HepG2 (cell line): ENCODE measurements around the gene MPIG6B. TPM values are rescaled to one million over a fixed set of nuclear protein-coding genes. Genes with fewer than 3 reads are reported as not detected.

ENCODE experiments used
- ASH2L ChIP-seq: fragments of 300-600, 200-600 bp; sonication (generic); IDR thresholded peaks from 2 replicates; pipeline ENCODE4 v1.7.0; 2017; ENCODE audit warnings: low read depth, mild to moderate bottlenecking, moderate library complexity, mixed read lengths, low read length; ENCODE audit not compliant: insufficient read length
- CC2D1A ChIP-seq: sonication (generic); formaldehyde crosslinking; IDR thresholded peaks from 2 replicates; pipeline ENCODE4 v1.8.1; 2023; ENCODE audit warnings: mild to moderate bottlenecking, missing genetic modification reagents
- DPF2 ChIP-seq: sonication (generic); formaldehyde crosslinking; IDR thresholded peaks from 2 replicates; pipeline ENCODE4 v1.4.0; 2020; ENCODE audit warnings: mild to moderate bottlenecking, low read depth, missing genetic modification reagents, borderline replicate concordance
- JUN ChIP-seq: sonication (generic); formaldehyde crosslinking; IDR thresholded peaks from 2 replicates; pipeline ENCODE4 v1.4.0; 2020; ENCODE audit warnings: mild to moderate bottlenecking, missing genetic modification reagents
- KAT8 ChIP-seq: IDR thresholded peaks from 2 replicates; pipeline ENCODE4 v1.6.1; 2016; ENCODE audit warnings: missing genetic modification reagents, missing compliant biosample characterization
- KDM4B ChIP-seq: sonication (generic); formaldehyde crosslinking; IDR thresholded peaks from 2 replicates; pipeline ENCODE4 v1.4.0; 2020; ENCODE audit warnings: missing genetic modification reagents
- MEF2D ChIP-seq: sonication (generic); formaldehyde crosslinking; IDR thresholded peaks from 2 replicates; pipeline ENCODE4 v1.5.1; 2020; ENCODE audit warnings: mild to moderate bottlenecking, missing genetic modification reagents
- NCOA5 ChIP-seq: sonication (generic); formaldehyde crosslinking; IDR thresholded peaks from 2 replicates; pipeline ENCODE4 v1.4.0; 2020; ENCODE audit warnings: missing genetic modification reagents
- PITX1 ChIP-seq: sonication (generic); formaldehyde crosslinking; IDR thresholded peaks from 2 replicates; pipeline ENCODE4 v1.5.1; 2020; ENCODE audit warnings: mild to moderate bottlenecking, missing genetic modification reagents
- PLSCR1 ChIP-seq: sonication (generic); formaldehyde crosslinking; IDR thresholded peaks from 2 replicates; pipeline ENCODE4 v1.5.0; 2020; ENCODE audit warnings: missing genetic modification reagents, mild to moderate bottlenecking, borderline replicate concordance
- RFX1 ChIP-seq: fragments of 450-650 bp; IDR thresholded peaks from 2 replicates; pipeline ENCODE4 v1.6.1; 2017
- SP140L ChIP-seq: sonication (generic); formaldehyde crosslinking; IDR thresholded peaks from 2 replicates; pipeline ENCODE4 v1.4.0; 2020; ENCODE audit warnings: missing genetic modification reagents, borderline replicate concordance
- TBX3 ChIP-seq: fragments of 450-650 bp; IDR thresholded peaks from 2 replicates; pipeline ENCODE4 v1.6.1; 2017; ENCODE audit warnings: antibody characterized with exemption, mild to moderate bottlenecking, inconsistent platforms, borderline replicate concordance
- TCF7 ChIP-seq: sonication (generic); IDR thresholded peaks from 2 replicates; pipeline ENCODE4 v1.6.1; 2016; ENCODE audit warnings: antibody characterized with exemption, low read depth
- ZFAT ChIP-seq: sonication (generic); formaldehyde crosslinking; conservative IDR thresholded peaks from 2 replicates; pipeline ENCODE4 v1.8.1; 2023; ENCODE audit warnings: missing genetic modification reagents, inconsistent platforms
- ZGPAT ChIP-seq: IDR thresholded peaks from 2 replicates; pipeline ENCODE4 v1.6.1; 2016; ENCODE audit warnings: mild to moderate bottlenecking
- ZKSCAN1 ChIP-seq: fragments of 150-350 bp; IDR thresholded peaks from 2 replicates; pipeline ENCODE4 v1.6.1; 2014; ENCODE audit warnings: low read length
- ZNF576 ChIP-seq: sonication (generic); formaldehyde crosslinking; IDR thresholded peaks from 2 replicates; pipeline ENCODE4 v1.4.0; 2020; ENCODE audit warnings: mild to moderate bottlenecking, missing genetic modification reagents
- ZNF749 ChIP-seq: sonication (generic); formaldehyde crosslinking; IDR thresholded peaks from 2 replicates; pipeline ENCODE4 v1.8.0; 2022; ENCODE audit warnings: mild to moderate bottlenecking, missing genetic modification reagents, moderate library complexity, borderline replicate concordance
- ZNF839 ChIP-seq: sonication (generic); formaldehyde crosslinking; IDR thresholded peaks from 2 replicates; pipeline ENCODE4 v1.4.0; 2020; ENCODE audit warnings: missing genetic modification reagents, mild to moderate bottlenecking, borderline replicate concordance
- ZNF841 ChIP-seq: sonication (generic); formaldehyde crosslinking; IDR thresholded peaks from 2 replicates; pipeline ENCODE4 v1.8.1; 2023; ENCODE audit warnings: missing genetic modification reagents, borderline replicate concordance
- ZNF879 ChIP-seq: sonication (generic); formaldehyde crosslinking; IDR thresholded peaks from 2 replicates; pipeline ENCODE4 v1.8.1; 2023; ENCODE audit warnings: missing genetic modification reagents
- polyA plus RNA-seq, 8 experiments: library from polyadenylated mRNA; depleted of rRNA in 3 of 8; stranded (reverse) in 7 of 8; unstranded in 1 of 8; fragments of >200 nt; fragmentation: Illumina TruSeq in 4 of 8; extraction: Trizol in 4 of 8; gene quantifications; 2 replicates each; pipeline versions ENCODE4 v1.2.1 to v1.2.3, GENCODE V29; 2011 to 2016; ENCODE audit warnings: low read depth in 4 of 8, missing spikeins in 1 of 8, mixed read lengths in 1 of 8; ENCODE audit not compliant: insufficient read depth in 1 of 8
- total RNA-seq, 5 experiments: library from RNA; depleted of rRNA; stranded (reverse); fragments of >200 nt; fragmentation: Illumina TruSeq; extraction: Trizol; gene quantifications; 2 replicates each; pipeline ENCODE4 v1.2.3, GENCODE V29; 2016; ENCODE audit warnings: low read depth in 1 of 5
- TF ChIP-seq, protein P1 (sequence below): IDR thresholded peaks from 2 replicates; pipeline ENCODE4 v1.4.0; 2020; ENCODE audit warnings: mild to moderate bottlenecking, missing genetic modification reagents
- TF ChIP-seq, protein P2 (sequence below): sonication (generic); formaldehyde crosslinking; IDR thresholded peaks from 2 replicates; pipeline ENCODE4 v1.8.0; 2022; ENCODE audit warnings: low read depth, missing genetic modification reagents

Gene MPIG6B
- total and polyA plus RNA-seq, 2 of the 13 experiments (the other 11 are each of a cell fraction or from before 2014, with no cell fraction given), result not detected

- TF ChIP-seq TBX3 (no peak), ZNF749 (CRISPR knock-in tag) (no peak), DPF2 (CRISPR knock-in tag) (no peak), JUN (CRISPR knock-in tag) (0 out of 2 replicates have a peak, but pooled peaks have one; percentile 24), ZFAT (CRISPR knock-in tag) (no peak), MEF2D (CRISPR knock-in tag) (0 out of 2 replicates have a peak, but pooled peaks have one; percentile 11), ZNF576 (no peak; the same call in 1 of the 2 replicates), PLSCR1 (CRISPR knock-in tag) (no peak), ASH2L (peak; percentile 70), ZNF839 (CRISPR knock-in tag) (no peak), RFX1 (no peak), ZKSCAN1 (peak; percentile 66; the same call in 1 of the 2 replicates), CC2D1A (no peak), KDM4B (CRISPR knock-in tag) (no peak), ZNF841 (CRISPR knock-in tag) (no peak), SP140L (no peak), ZNF879 (CRISPR knock-in tag) (no peak), NCOA5 (no peak), PITX1 (CRISPR knock-in tag) (peak; percentile 43; the same call in 1 of the 2 replicates), TCF7 (peak; percentile 5; the same call in 1 of the 2 replicates), KAT8 (CRISPR knock-in tag) (0 out of 2 replicates have a peak, but pooled peaks have one; percentile 60), ZGPAT (CRISPR knock-in tag) (peak; percentile 73)
- TF ChIP-seq, protein P1, sequence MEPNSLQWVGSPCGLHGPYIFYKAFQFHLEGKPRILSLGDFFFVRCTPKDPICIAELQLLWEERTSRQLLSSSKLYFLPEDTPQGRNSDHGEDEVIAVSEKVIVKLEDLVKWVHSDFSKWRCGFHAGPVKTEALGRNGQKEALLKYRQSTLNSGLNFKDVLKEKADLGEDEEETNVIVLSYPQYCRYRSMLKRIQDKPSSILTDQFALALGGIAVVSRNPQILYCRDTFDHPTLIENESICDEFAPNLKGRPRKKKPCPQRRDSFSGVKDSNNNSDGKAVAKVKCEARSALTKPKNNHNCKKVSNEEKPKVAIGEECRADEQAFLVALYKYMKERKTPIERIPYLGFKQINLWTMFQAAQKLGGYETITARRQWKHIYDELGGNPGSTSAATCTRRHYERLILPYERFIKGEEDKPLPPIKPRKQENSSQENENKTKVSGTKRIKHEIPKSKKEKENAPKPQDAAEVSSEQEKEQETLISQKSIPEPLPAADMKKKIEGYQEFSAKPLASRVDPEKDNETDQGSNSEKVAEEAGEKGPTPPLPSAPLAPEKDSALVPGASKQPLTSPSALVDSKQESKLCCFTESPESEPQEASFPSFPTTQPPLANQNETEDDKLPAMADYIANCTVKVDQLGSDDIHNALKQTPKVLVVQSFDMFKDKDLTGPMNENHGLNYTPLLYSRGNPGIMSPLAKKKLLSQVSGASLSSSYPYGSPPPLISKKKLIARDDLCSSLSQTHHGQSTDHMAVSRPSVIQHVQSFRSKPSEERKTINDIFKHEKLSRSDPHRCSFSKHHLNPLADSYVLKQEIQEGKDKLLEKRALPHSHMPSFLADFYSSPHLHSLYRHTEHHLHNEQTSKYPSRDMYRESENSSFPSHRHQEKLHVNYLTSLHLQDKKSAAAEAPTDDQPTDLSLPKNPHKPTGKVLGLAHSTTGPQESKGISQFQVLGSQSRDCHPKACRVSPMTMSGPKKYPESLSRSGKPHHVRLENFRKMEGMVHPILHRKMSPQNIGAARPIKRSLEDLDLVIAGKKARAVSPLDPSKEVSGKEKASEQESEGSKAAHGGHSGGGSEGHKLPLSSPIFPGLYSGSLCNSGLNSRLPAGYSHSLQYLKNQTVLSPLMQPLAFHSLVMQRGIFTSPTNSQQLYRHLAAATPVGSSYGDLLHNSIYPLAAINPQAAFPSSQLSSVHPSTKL (CRISPR knock-in tag), result peak; percentile 40; the same call in 1 of the 2 replicates
- TF ChIP-seq, protein P2, sequence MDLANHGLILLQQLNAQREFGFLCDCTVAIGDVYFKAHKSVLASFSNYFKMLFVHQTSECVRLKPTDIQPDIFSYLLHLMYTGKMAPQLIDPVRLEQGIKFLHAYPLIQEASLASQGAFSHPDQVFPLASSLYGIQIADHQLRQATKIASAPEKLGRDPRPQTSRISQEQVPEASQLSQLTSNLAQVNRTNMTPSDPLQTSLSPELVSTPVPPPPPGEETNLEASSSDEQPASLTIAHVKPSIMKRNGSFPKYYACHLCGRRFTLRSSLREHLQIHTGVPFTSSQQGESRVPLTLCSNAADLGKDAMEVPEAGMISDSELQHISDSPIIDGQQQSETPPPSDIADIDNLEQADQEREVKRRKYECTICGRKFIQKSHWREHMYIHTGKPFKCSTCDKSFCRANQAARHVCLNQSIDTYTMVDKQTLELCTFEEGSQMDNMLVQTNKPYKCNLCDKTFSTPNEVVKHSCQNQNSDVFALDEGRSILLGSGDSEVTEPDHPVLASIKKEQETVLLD, result peak; percentile 54
Observed at GRCh38 chr6:31729515-31729978, 6.4 kb downstream of the MPIG6B start (continued).
